Measurements from ENCODE around the gene MAN1A2.
"Not testable (repeated sequence)": the region's sequence is repeated elsewhere in the genome, so short reads cannot be mapped to it uniquely, and the experiment has no call there.

Gene MAN1A2

GRCh38 chr1:117398957-117399356 lies 31.7 kb downstream of the MAN1A2 start:
- DNase-seq (ENCODE audit: low read depth in 2 of 2): no peak

DNA sequence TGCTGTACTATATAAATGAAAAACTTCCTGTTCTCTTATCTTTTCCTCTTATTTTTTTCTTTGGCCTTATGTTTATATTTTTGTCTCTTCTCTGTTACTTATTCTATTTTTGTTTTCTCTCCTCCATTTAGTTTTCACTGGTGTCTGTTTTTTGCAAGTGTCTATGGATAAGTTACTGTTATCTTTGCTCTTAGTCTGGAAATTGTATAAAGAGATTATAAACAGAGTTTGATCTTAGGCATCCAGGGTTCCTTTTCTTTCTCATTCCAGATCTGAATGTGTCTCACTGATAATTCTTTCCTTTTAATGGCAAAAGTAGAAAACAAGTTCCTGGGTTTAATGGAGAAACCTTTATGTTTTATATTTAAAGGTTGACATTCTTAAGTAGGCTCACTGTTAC lies 34.5 kb downstream of the MAN1A2 start:
- DNase-seq (ENCODE audit: low read depth in 2 of 2): no peak

- no peak for DNase-seq (ENCODE audit: low read depth in 2 of 2)
Measured at GRCh38 chr1:117403597-117403996, 36.3 kb downstream of the MAN1A2 start.

GRCh38 chr1:117405042-117405441 lies 37.8 kb downstream of the MAN1A2 start:
- DNase-seq (ENCODE audit: low read depth in 2 of 2): no peak

DNA sequence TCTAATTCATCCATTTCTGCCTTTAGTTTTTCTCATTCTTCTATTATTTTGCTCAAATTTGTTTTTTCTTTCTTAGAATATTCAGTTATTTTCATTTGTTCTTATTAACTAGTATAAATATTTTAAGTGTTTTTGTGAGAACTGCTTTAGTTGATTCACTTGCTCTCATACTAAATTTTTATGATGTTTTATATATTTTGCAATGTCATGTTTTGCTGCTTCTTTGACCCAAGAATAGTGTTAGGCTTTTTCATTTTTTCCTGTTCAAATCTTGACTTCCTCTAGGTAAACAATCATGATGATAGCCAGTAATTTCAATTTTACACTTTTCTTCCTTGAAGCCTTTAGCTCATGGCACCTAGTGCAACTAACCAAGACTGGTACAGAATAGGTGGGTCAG lies 45.2 kb downstream of the MAN1A2 start:
- DNase-seq (ENCODE audit: low read depth in 2 of 2): no peak

DNA sequence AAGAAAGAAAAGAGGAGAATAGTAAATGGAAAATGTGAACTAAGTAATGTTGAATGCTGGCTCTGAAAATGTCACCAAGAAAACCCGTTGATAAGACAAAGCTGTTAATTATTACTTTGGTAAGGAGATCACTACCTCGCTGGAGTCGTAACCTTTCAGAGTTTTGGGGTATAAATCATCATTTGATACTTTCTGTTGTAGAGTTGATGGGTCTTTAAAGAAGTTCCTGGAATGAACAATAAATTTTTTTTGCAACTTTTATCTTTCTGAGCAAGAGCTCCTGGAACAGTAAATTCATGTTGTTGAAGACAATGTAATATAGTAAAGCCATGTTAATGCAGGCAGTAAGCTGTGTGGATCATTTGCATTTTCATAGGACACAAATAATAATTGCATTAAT lies 46.2 kb downstream of the MAN1A2 start:
- no peak for DNase-seq (ENCODE audit: low read depth in 2 of 2)

- no peak for DNase-seq (ENCODE audit: low read depth in 2 of 2)
Measured at GRCh38 chr1:117414943-117415342, 47.7 kb downstream of the MAN1A2 start.

- no peak for DNase-seq (ENCODE audit: low read depth in 2 of 2)
Measured at GRCh38 chr1:117416004-117416403, 48.8 kb downstream of the MAN1A2 start.

GRCh38 chr1:117416546-117417125 lies 49.4 kb downstream of the MAN1A2 start:
- DNase-seq (ENCODE audit: low read depth in 2 of 2): no peak

GRCh38 chr1:117425050-117425734 lies 57.9 kb downstream of the MAN1A2 start:
- no peak for DNase-seq (ENCODE audit: low read depth in 2 of 2)

- DNase-seq (ENCODE audit: low read depth in 2 of 2): no peak
Measured at GRCh38 chr1:117427297-117427696, 60.0 kb downstream of the MAN1A2 start.

DNA sequence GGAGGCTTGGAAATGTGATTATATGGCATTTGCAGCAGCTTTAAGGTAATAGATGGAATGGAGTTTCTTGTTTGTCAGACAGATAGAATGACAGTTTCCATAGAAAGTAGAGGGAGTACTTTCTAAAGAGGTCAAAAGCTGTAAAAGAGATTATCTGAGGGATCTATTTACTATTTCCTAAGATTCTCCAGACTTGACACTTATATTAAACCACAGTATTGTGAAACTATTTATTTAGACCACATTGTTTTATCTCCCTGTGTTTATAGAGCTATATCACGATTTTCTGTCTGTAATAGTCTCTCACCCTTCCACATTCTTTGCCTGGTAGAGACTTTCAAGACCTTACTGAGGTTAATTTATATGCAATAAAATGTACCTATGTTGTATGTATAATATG lies 66.7 kb downstream of the MAN1A2 start:
- no peak for DNase-seq (ENCODE audit: low read depth in 2 of 2)

GRCh38 chr1:117436513-117436912 lies 69.3 kb downstream of the MAN1A2 start:
- DNase-seq (ENCODE audit: low read depth in 2 of 2): no peak

GRCh38 chr1:117447661-117448060 lies 80.4 kb downstream of the MAN1A2 start:
- no peak for DNase-seq (ENCODE audit: low read depth in 2 of 2)

DNA sequence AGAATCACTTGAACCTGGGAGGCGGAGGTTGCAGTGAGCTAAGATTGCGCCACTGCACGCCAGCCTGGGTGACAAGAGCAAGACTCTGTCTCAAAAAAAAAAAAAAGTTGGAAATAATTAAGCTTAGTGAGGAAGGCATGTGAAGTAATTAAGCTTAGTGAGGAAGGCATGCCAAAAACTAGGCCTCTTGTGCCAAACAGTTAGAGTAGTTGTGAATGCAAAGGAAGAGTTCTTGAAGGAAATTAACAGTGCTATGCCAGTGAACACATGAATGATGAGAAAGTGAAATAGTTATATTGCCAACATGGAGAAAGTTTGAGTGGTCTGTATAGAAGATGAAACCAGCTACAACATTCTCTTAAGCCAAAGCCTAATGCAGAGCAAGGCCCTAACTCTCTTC lies 85.0 kb downstream of the MAN1A2 start:
- no peak for DNase-seq (ENCODE audit: low read depth in 2 of 2)

DNA sequence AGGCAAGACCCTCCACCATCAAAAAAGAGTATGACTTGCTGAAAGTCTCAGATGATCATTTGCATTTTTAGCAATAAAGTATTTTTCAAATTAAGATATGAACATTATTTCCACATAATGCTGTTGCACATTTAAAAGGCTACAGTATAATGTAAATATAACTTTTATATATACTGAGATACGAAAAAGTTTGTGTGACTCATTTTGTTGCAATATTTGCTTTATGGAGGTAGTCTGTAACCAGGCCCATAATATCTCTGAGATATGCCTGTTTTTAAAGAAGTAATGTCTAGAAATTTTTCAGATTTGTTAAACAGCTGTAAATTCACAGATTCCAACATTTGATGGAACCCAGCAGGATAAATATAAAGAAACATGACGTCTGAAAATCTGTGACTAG lies 86.7 kb downstream of the MAN1A2 start:
- DNase-seq (ENCODE audit: low read depth in 2 of 2): no peak

- not testable (repeated sequence) for DNase-seq (ENCODE audit: low read depth in 2 of 2)
Measured at GRCh38 chr1:117458410-117458809, 91.2 kb downstream of the MAN1A2 start.

- no peak for DNase-seq (ENCODE audit: low read depth in 2 of 2)
Measured at GRCh38 chr1:117466761-117467160, 99.5 kb downstream of the MAN1A2 start.

- DNase-seq (ENCODE audit: low read depth in 2 of 2): no peak
Measured at GRCh38 chr1:117467336-117467735, 100.1 kb downstream of the MAN1A2 start.

DNA sequence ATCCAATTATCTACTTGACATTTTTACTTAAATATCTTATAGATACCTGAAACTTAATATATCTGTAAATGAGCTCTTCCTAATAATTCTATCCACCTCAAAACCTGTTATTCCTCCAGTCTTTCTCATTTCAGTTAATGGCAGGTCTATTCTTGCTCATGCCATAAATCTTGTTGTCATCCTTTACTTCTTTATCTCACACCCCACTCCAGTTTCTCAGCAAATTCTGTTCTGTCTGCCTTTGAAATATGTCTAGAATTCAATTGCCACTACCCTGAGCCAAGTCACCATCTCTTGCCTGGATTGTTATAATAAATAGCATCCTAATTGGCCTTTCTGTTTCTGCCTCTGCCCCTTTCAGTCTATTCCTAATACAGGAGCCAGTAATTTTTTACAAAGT lies 105.8 kb downstream of the MAN1A2 start:
- DNase-seq (ENCODE audit: low read depth in 2 of 2): no peak

DNA sequence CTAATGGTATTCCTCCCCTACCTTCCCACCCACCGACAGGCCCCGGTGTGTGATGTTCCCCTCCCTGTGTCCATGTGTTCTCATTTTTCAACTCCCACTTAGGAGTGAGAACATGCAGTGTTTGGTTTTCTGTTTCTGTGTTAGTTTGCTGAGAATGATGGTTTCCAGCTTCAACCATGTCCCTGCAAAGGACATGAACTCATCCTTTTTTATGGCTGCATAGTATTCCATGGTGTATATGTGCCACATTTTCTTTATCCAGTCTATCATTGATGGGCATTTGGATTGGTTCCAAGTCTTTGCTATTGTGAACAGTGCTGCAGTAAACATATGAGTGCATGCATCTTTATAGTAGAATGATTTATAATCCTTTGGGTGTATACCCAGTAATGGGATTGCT lies 108.2 kb downstream of the MAN1A2 start:
- not testable (repeated sequence) for DNase-seq (ENCODE audit: low read depth in 2 of 2)

- DNase-seq (ENCODE audit: low read depth in 2 of 2): no peak
Measured at GRCh38 chr1:117479086-117479485, 111.8 kb downstream of the MAN1A2 start.

DNA sequence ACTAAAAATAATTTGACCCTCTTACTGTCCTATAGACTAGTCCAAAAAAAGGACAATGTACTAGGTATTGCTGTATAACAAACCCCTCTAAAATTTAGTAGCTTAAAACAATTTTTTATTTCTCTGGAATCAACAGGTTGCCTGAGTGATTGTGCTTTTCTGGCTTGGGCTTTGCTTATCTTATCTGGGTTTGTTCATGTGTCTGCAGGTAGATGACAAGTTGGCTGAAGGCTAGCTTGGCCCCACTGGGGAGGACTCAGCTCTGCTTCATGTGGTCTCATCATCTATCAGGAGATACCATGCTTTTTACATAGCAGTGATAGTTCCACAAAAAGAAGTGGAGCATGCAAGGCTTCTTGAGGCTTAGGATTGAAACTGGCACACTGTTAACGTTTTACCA lies 114.2 kb downstream of the MAN1A2 start:
- no peak for DNase-seq (ENCODE audit: low read depth in 2 of 2)

GRCh38 chr1:117493906-117494305 lies 126.7 kb downstream of the MAN1A2 start:
- DNase-seq (ENCODE audit: low read depth in 2 of 2): no peak

All from stimulated activated CD8-positive, alpha-beta memory T cell treated with anti-CD3 and anti-CD28 coated beads, Interleukin-2, amount 100 ng/mL, for 48 hours (primary cell).